MCF 10A (cell line): ENCODE results near the gene TMIGD1. TPM values are rescaled to one million over a fixed set of nuclear protein-coding genes. Genes with fewer than 3 reads are reported as not detected.

Experiments
- BruUV-seq: library from RNA; stranded (reverse); fragments of 400-500 nt; replicated peaks from 2 replicates; lab custom pipeline; 2021; lab: Mats Ljungman, UMichigan
- CTCF ChIA-PET: fragments of 300-600 bp; sonication (Branson Sonifier 250); formaldehyde crosslinking; extraction: SDS; loops from one replicate; lab custom pipeline; 2021; ENCODE audit warnings: antibody characterized with exemption, inconsistent platforms; lab: Yijun Ruan, JAX
- POLR2A ChIA-PET: fragments of 300-600, 350-650 bp; sonication (Branson Sonifier 250); formaldehyde crosslinking; extraction: SDS; loops from one replicate; lab custom pipeline; 2020; ENCODE audit warnings: antibody characterized with exemption, inconsistent platforms; lab: Yijun Ruan, JAX
- DNase-seq: peaks from one replicate; pipeline ENCODE4 v3.0.0-alpha.2; 2018; ENCODE audit not compliant: unreplicated experiment
- H3K27ac Mint-ChIP-seq: one replicate; pipeline ENCODE4 v1.8.0; 2022; ENCODE audit warnings: mild to moderate bottlenecking, low read depth, mixed read lengths; ENCODE audit not compliant: unreplicated experiment
- H3K27me3 Mint-ChIP-seq: one replicate; pipeline ENCODE4 v1.8.0; 2022; ENCODE audit warnings: mixed read lengths; ENCODE audit not compliant: insufficient read depth, unreplicated experiment
- H3K36me3 Mint-ChIP-seq: one replicate; pipeline ENCODE4 v1.8.0; 2022; ENCODE audit warnings: mild to moderate bottlenecking, moderate library complexity, mixed read lengths; ENCODE audit not compliant: insufficient read depth, unreplicated experiment
- H3K4me1 Mint-ChIP-seq: one replicate; pipeline ENCODE4 v1.8.0; 2022; ENCODE audit warnings: mixed read lengths; ENCODE audit not compliant: insufficient read depth, unreplicated experiment
- H3K4me3 Mint-ChIP-seq: one replicate; pipeline ENCODE4 v1.8.0; 2022; ENCODE audit warnings: mild to moderate bottlenecking, moderate library complexity, mixed read lengths; ENCODE audit not compliant: unreplicated experiment
- H3K9me3 Mint-ChIP-seq: one replicate; pipeline ENCODE4 v1.8.0; 2022; ENCODE audit warnings: mixed read lengths; ENCODE audit not compliant: unreplicated experiment
- intact Hi-C: fragments of 100-400 bp; cut with micrococcal nuclease; formaldehyde crosslinking; loops from 2 replicates; pipeline ENCODE4 v1.14.1; 2022
- total RNA-seq: library from RNA; stranded (reverse); gene quantifications from 2 replicates; pipeline ENCODE4 v1.2.3, GENCODE V29; 2022
- TF ChIP-seq, protein P1 (sequence below): fragments of 200-600 bp; IDR thresholded peaks from one replicate; pipeline ENCODE4 v1.8.0; 2022; ENCODE audit warnings: antibody characterized with exemption, mild to moderate bottlenecking; ENCODE audit not compliant: unreplicated experiment

TMIGD1 gene
- total RNA-seq, 1 experiment from 2014 or later, result not detected

DNA sequence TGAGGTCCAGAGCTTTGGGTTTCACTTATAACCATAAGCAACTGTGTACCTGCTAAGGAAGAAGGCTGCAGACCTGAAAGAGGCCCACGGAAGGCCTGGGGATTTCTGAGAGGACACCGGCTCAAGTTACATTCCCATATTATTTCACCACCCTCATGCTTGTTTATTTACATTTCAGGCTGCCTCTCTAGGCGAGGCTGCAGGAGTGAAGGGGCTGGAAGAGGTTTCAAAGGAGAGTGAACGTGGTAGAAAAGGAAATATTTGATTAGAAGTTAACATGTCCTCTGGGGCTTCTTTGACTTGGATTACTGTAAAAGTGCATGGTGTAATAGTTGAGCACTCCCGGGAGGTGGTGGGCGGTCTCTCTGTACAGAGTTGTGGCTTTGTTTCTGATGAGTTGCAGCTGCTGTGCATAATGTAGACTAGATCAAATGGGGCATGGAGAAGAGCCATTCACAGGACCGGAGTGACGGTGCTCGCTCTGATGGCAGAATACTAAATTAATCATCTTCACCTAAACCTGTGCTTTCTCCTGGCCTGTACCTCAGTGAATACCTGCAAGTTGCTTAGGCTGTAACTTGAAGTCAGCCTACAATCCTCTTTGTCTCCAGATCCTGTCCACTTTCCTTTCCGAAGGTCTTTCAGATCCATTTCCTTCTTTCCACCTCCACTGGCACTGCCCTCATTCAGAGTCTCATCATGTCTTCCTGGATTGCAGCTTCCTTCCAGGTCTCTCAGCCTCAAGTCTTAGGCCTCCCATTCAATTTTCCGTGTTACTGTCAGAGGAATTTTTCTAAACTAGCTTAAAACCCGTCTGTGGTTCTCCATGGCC, 43.0 kb upstream of the TMIGD1 start:
- Mint-ChIP-seq H3K4me1 (peaks cover 41% of the 10 kb centered on the region), H3K4me3 (no peak overlapping the region), H3K27me3 (no peaks in the 10 kb centered on the region), H3K36me3 (no peaks in the 10 kb centered on the region), H3K9me3 (no peaks in the 10 kb centered on the region), H3K27ac (peak overlapping the region; percentile 63)
- TF ChIP-seq, protein P1, sequence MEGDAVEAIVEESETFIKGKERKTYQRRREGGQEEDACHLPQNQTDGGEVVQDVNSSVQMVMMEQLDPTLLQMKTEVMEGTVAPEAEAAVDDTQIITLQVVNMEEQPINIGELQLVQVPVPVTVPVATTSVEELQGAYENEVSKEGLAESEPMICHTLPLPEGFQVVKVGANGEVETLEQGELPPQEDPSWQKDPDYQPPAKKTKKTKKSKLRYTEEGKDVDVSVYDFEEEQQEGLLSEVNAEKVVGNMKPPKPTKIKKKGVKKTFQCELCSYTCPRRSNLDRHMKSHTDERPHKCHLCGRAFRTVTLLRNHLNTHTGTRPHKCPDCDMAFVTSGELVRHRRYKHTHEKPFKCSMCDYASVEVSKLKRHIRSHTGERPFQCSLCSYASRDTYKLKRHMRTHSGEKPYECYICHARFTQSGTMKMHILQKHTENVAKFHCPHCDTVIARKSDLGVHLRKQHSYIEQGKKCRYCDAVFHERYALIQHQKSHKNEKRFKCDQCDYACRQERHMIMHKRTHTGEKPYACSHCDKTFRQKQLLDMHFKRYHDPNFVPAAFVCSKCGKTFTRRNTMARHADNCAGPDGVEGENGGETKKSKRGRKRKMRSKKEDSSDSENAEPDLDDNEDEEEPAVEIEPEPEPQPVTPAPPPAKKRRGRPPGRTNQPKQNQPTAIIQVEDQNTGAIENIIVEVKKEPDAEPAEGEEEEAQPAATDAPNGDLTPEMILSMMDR, result no peak
- CTCF ChIA-PET, result interaction anchor here (0.6 to 1.0 kb wide), 2 partner anchors 36 to 242 kb away, joined by 3 read pairs; no protein-coding TSS in a partner anchor
- BruUV-seq, result no TSS peak
- POLR2A ChIA-PET, result interaction anchor here (0.7 to 4.0 kb wide), 11 partner anchors 9 to 333 kb away, joined by 3 to 22 read pairs (median 4); partner anchors contain the start of gene GOSR1
- peak; percentile 80 for DNase-seq
- intact Hi-C loops, result no loop called here

- BruUV-seq, result no TSS peak
- DNase-seq, result no peak
- Mint-ChIP-seq H3K4me3 (no peak overlapping the region), H3K27ac (no peak overlapping the region), H3K36me3 (peaks cover 4% of the 10 kb centered on the region), H3K27me3 (no peaks in the 10 kb centered on the region), H3K9me3 (no peaks in the 10 kb centered on the region), H3K4me1 (peaks cover 32% of the 10 kb centered on the region)
- CTCF ChIA-PET, result interaction anchor here (0.6 to 1.0 kb wide), 2 partner anchors 9 to 619 kb away, joined by 3 to 5 read pairs; no protein-coding TSS in a partner anchor
- TF ChIP-seq, protein P1, result no peak
- POLR2A ChIA-PET, result interaction anchor here (1.1 to 1.9 kb wide), 3 partner anchors 8 to 257 kb away, joined by 3 to 4 read pairs (median 3); partner anchors contain the start of gene GOSR1
- intact Hi-C loops, result no loop called here
Measured at GRCh38 chr17:30375661-30376060, 41.8 kb upstream of the TMIGD1 start.

DNA sequence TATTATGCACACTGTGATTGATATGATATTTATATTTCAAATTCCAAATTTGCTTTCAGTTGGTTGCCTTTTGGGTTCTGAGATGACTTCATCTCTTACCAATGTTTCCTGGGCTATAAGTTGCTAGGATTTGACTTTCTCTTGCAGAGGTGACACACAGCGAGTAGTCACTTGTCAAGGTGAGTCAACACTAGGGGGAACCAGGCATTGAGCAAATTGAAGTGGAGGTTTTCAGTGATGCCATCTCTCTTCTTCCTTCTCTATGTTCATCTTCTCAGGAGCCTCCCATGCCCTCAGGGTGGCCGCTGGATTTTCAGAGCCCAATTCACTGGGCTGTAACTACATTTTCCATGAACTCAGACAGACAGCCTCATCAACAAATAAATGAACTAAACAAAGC, 38.9 kb upstream of the TMIGD1 start:
- TF ChIP-seq, protein P1, result no peak
- H3K27ac Mint-ChIP-seq, result no peak overlapping the region
- H3K4me3 Mint-ChIP-seq, result no peak overlapping the region
- intact Hi-C loops, result no loop called here
- DNase-seq, result peak; percentile 72
- H3K9me3 Mint-ChIP-seq, result no peaks in the 10 kb centered on the region
- H3K4me1 Mint-ChIP-seq, result peaks cover 32% of the 10 kb centered on the region
- ChIA-PET CTCF (interaction anchor here (0.6 kb wide), 2 partner anchors 39 to 269 kb away, joined by 3 to 4 read pairs; partner anchors contain the start of gene TMIGD1), POLR2A (interaction anchor here (0.7 to 1.0 kb wide), 2 partner anchors 9 to 25 kb away, joined by 4 read pairs; no protein-coding TSS in a partner anchor)
- H3K27me3 Mint-ChIP-seq, result no peaks in the 10 kb centered on the region
- H3K36me3 Mint-ChIP-seq, result peaks cover 10% of the 10 kb centered on the region
- BruUV-seq, result no TSS peak

- BruUV-seq, result no TSS peak
- H3K27ac Mint-ChIP-seq, result no peak overlapping the region
- intact Hi-C loops, result no loop called here
- H3K9me3 Mint-ChIP-seq, result no peaks in the 10 kb centered on the region
- peaks cover 17% of the 10 kb centered on the region for H3K4me1 Mint-ChIP-seq
- H3K36me3 Mint-ChIP-seq, result peaks cover 12% of the 10 kb centered on the region
- no peaks in the 10 kb centered on the region for H3K27me3 Mint-ChIP-seq
- POLR2A ChIA-PET, result interaction anchor here (0.9 to 2.1 kb wide), 4 partner anchors 10 to 13 kb away, joined by 3 to 12 read pairs (median 5); partner anchors contain the start of gene CPD
- TF ChIP-seq, protein P1, result no peak
- no peak overlapping the region for H3K4me3 Mint-ChIP-seq
- CTCF ChIA-PET, result interaction anchor here (1.5 kb wide), 1 partner anchor 16 kb away, joined by 3 read pairs; no protein-coding TSS in a partner anchor
- peak; percentile 34 for DNase-seq
Measured at GRCh38 chr17:30369995-30370394, 36.1 kb upstream of the TMIGD1 start.
